ENCODE data around the gene ERCC6L. TPM values are rescaled to one million over a fixed set of nuclear protein-coding genes. Genes with fewer than 3 reads are reported as not detected.

ERCC6L gene
- under 1 TPM in 1 of 4 donors, not detected in 3; 0.07 TPM for total RNA-seq

GRCh38 chrX:72238721-72239475 lies at the start of gene ERCC6L:
ERCC6L (minus strand) TSS chrX:72239027; CDS start chrX:72238911, 116 bp downstream.
- Histone ChIP-seq H3K9me3 (no peaks in the 10 kb centered on the region), H3K27ac (peak within 1 kb of the TSS in 3 of 4 donors; percentile 50 to 55 (median 53)), H3K27me3 (no peaks in the 10 kb centered on the region), H3K4me3 (peak within 1 kb of the TSS; percentile 39 to 53 (median 44)), H3K4me1 (no peaks in the 10 kb centered on the region), H3K36me3 (no peaks in the 10 kb centered on the region)
- DNase-seq (peak; percentile 60 to 78), ATAC-seq (peak; percentile 89 to 94)
- in situ Hi-C loops (cut with MboI; ENCODE audit: low sequenced_read_pairs in 4 of 4), result loop anchor here in 1 of 4 donors (25.0 kb wide), 1 partner anchor 298 kb away; no protein-coding TSS in a partner anchor
- TF ChIP-seq CTCF (IDR thresholded peaks at IDR 0.05 in 4 of 5, conservative IDR thresholded peaks at IDR 0.05 in 1 of 5) (no peak), POLR2A (IDR thresholded peaks at IDR 0.05) (no peak)
- intact Hi-C loops (cut with DNase I; ENCODE audit: low total_unique reads), result loop anchor here (1.0 kb wide), 1 partner anchor 38 kb away; the partner anchor contains the start of gene RPS4X

GRCh38 chrX:72282302-72282701 lies 43.5 kb upstream of the ERCC6L start:
- no peak for ATAC-seq
- Histone ChIP-seq H3K27ac (no peak overlapping the region), H3K4me3 (no peak overlapping the region), H3K27me3 (no peaks in the 10 kb centered on the region), H3K36me3 (no peaks in the 10 kb centered on the region), H3K4me1 (no peaks in the 10 kb centered on the region), H3K9me3 (no peaks in the 10 kb centered on the region)
- in situ Hi-C loops (cut with MboI; ENCODE audit: low sequenced_read_pairs in 4 of 4) (loop anchor here in 1 of 4 donors (25.0 kb wide), 1 partner anchor 255 kb away; no protein-coding TSS in a partner anchor), intact Hi-C loops (cut with DNase I; ENCODE audit: low total_unique reads) (no loop called here)
- TF ChIP-seq POLR2A (IDR thresholded peaks at IDR 0.05) (no peak), CTCF (IDR thresholded peaks at IDR 0.05 in 4 of 5, conservative IDR thresholded peaks at IDR 0.05 in 1 of 5) (no peak)
- DNase-seq, result no peak

GRCh38 chrX:72280321-72280845 lies 41.6 kb upstream of the ERCC6L start:
- in situ Hi-C loops (cut with MboI; ENCODE audit: low sequenced_read_pairs in 4 of 4) (loop anchor here in 1 of 4 donors (25.0 kb wide), 1 partner anchor 257 kb away; no protein-coding TSS in a partner anchor), intact Hi-C loops (cut with DNase I; ENCODE audit: low total_unique reads) (no loop called here)
- H3K9me3 ChIP-seq, result no peaks in the 10 kb centered on the region
- H3K27ac ChIP-seq, result no peak overlapping the region
- ATAC-seq (no peak), DNase-seq (no peak)
- H3K4me3 ChIP-seq, result no peak overlapping the region
- peaks cover 0 to 5% of the 10 kb centered on the region in 2 donors for H3K36me3 ChIP-seq
- H3K27me3 ChIP-seq, result no peaks in the 10 kb centered on the region
- peaks cover 6 to 8% of the 10 kb centered on the region in 2 donors for H3K4me1 ChIP-seq
- TF ChIP-seq CTCF (IDR thresholded peaks at IDR 0.05 in 4 of 5, conservative IDR thresholded peaks at IDR 0.05 in 1 of 5) (no peak), POLR2A (IDR thresholded peaks at IDR 0.05) (no peak)

GRCh38 chrX:72276478-72276953 lies 37.7 kb upstream of the ERCC6L start:
- H3K27me3 ChIP-seq, result no peaks in the 10 kb centered on the region
- peaks cover 0 to 44% of the 10 kb centered on the region in 2 donors for H3K36me3 ChIP-seq
- H3K9me3 ChIP-seq, result no peaks in the 10 kb centered on the region
- peak; percentile 10 to 38 for ATAC-seq
- peaks cover 6 to 8% of the 10 kb centered on the region in 2 donors for H3K4me1 ChIP-seq
- DNase-seq, result no peak
- peak overlapping the region; percentile 81 to 89 (median 83) for H3K27ac ChIP-seq
- TF ChIP-seq CTCF (IDR thresholded peaks at IDR 0.05 in 4 of 5, conservative IDR thresholded peaks at IDR 0.05 in 1 of 5) (no peak), POLR2A (IDR thresholded peaks at IDR 0.05) (no peak)
- in situ Hi-C loops (cut with MboI; ENCODE audit: low sequenced_read_pairs in 4 of 4) (loop anchor here in 1 of 4 donors (25.0 kb wide), 1 partner anchor 261 kb away; no protein-coding TSS in a partner anchor), intact Hi-C loops (cut with DNase I; ENCODE audit: low total_unique reads) (loop anchor here (2.0 kb wide), 1 partner anchor 96 kb away; the partner anchor contains the start of gene PIN4)
- peak overlapping the region; percentile 65 to 74 (median 74) for H3K4me3 ChIP-seq

Measured in gastrocnemius medialis (tissue), 4 donors.